Upper lobe of left lung (tissue), 4 donors: ENCODE results near the gene JDP2.

ENCODE experiments used
- CTCF ChIP-seq, 6 experiments: fragments of 450-650 bp in 4 of 6; fragments of 200-600 bp in 2 of 6; sonication (generic) in 2 of 6; IDR thresholded peaks; one replicate each; pipeline ENCODE4 v1.5.1; 2016 to 2019; ENCODE audit warnings: antibody characterized with exemption in 6 of 6
- POLR2A ChIP-seq, 4 donors: fragments of 450-650 bp; IDR thresholded peaks; one replicate each; pipeline ENCODE4 v1.5.1; 2016 to 2017; ENCODE audit warnings: antibody characterized with exemption in 4 of 4, mild to moderate bottlenecking in 2 of 4

GRCh38 chr14:75437201-75438143 is 9.7 kb downstream of the JDP2 start:
- TF ChIP-seq CTCF (IDR thresholded peaks at IDR 0.05) (no peak), POLR2A (IDR thresholded peaks at IDR 0.05) (no peak)
